Ishikawa (cell line): ENCODE measurements around the gene ACTRT2.

Experiments used
- CEBPB ChIP-seq: IDR thresholded peaks from 2 replicates; pipeline ENCODE4 v1.6.1; 2012
- CREB1 ChIP-seq: IDR thresholded peaks from 2 replicates; pipeline ENCODE4 v1.6.1; 2012; ENCODE audit warnings: low read depth
- EP300 ChIP-seq: IDR thresholded peaks from 2 replicates; pipeline ENCODE4 v1.6.1; 2012; ENCODE audit warnings: borderline replicate concordance
- FOXM1 ChIP-seq: IDR thresholded peaks from 2 replicates; pipeline ENCODE4 v1.6.1; 2012; ENCODE audit warnings: low read depth, borderline replicate concordance
- RAD21 ChIP-seq: IDR thresholded peaks from 2 replicates; pipeline ENCODE4 v1.6.1; 2012; ENCODE audit warnings: low read depth
- TAF1 ChIP-seq: IDR thresholded peaks from 2 replicates; pipeline ENCODE4 v1.6.1; 2012; ENCODE audit warnings: low read depth, mild to moderate bottlenecking
- TCF12 ChIP-seq: IDR thresholded peaks from 2 replicates; pipeline ENCODE4 v1.6.1; 2012; ENCODE audit warnings: low read depth
- TEAD4 ChIP-seq: IDR thresholded peaks from 2 replicates; pipeline ENCODE4 v1.6.1; 2012
- YY1 ChIP-seq: IDR thresholded peaks from 2 replicates; pipeline ENCODE4 v1.6.1; 2012; ENCODE audit warnings: low read depth
- ZBTB7A ChIP-seq: IDR thresholded peaks from 2 replicates; pipeline ENCODE4 v1.6.1; 2012; ENCODE audit warnings: low read depth
- TF ChIP-seq, protein P1 (sequence below): IDR thresholded peaks from 2 replicates; pipeline ENCODE4 v1.6.1; 2012; ENCODE audit warnings: low read depth, mild to moderate bottlenecking
- TF ChIP-seq, protein P2 (sequence below): IDR thresholded peaks from 2 replicates; pipeline ENCODE4 v1.6.1; 2012

DNA sequence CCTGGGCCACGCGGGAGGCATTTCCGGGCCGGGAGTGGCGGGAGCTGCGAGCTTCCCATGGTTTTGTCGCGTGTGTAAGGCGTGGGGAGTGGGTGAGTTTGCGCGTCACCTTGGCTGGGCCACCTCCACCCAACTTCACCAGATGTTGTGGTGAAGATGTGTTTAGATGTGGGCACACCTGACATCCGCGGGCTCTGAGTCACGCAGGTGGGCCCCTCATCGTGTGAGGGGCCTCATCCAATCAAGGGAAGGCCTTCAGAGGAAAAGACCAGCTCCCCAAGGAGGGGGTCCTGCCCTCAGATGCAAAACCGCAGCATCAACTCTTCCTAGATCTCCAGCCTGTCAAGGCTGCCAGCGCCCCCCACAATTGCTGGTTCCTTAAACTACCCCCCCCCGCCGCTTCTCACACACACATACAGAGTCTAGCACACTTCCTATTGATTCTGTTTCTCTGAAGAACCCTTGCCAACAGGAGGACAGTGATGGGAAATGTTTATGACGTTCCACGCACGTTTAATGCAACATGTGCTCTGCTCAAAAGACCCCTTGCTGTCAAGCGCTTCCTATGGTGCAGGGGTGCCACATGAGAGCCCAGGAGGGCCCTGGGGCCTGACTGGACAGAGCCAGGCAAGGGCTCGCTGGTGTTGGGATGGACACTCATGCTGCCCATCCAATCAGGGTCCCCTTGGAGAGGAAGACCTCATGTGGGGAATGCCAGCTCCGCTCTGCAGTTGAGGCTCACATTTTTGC, 11.9 kb downstream of the ACTRT2 start:
- TF ChIP-seq, protein P1, sequence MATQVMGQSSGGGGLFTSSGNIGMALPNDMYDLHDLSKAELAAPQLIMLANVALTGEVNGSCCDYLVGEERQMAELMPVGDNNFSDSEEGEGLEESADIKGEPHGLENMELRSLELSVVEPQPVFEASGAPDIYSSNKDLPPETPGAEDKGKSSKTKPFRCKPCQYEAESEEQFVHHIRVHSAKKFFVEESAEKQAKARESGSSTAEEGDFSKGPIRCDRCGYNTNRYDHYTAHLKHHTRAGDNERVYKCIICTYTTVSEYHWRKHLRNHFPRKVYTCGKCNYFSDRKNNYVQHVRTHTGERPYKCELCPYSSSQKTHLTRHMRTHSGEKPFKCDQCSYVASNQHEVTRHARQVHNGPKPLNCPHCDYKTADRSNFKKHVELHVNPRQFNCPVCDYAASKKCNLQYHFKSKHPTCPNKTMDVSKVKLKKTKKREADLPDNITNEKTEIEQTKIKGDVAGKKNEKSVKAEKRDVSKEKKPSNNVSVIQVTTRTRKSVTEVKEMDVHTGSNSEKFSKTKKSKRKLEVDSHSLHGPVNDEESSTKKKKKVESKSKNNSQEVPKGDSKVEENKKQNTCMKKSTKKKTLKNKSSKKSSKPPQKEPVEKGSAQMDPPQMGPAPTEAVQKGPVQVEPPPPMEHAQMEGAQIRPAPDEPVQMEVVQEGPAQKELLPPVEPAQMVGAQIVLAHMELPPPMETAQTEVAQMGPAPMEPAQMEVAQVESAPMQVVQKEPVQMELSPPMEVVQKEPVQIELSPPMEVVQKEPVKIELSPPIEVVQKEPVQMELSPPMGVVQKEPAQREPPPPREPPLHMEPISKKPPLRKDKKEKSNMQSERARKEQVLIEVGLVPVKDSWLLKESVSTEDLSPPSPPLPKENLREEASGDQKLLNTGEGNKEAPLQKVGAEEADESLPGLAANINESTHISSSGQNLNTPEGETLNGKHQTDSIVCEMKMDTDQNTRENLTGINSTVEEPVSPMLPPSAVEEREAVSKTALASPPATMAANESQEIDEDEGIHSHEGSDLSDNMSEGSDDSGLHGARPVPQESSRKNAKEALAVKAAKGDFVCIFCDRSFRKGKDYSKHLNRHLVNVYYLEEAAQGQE = no peak
- TF ChIP-seq, protein P2, sequence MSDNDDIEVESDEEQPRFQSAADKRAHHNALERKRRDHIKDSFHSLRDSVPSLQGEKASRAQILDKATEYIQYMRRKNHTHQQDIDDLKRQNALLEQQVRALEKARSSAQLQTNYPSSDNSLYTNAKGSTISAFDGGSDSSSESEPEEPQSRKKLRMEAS = no peak
- TF ChIP-seq ZBTB7A = no peak
- no peak for TF ChIP-seq FOXM1
- TF ChIP-seq TAF1 = no peak
- TF ChIP-seq YY1 = no peak
- no peak for TF ChIP-seq TEAD4
- TF ChIP-seq EP300 = no peak
- TF ChIP-seq CREB1 = no peak
- TF ChIP-seq RAD21 = no peak
- TF ChIP-seq TCF12 = no peak
- no peak for TF ChIP-seq CEBPB
